ENCODE results near the gene CNTN5. TPM values are rescaled to one million over a fixed set of nuclear protein-coding genes. Genes with fewer than 3 reads are reported as not detected.

Gene CNTN5
- total RNA-seq, 1 donor from 2014 or later: 17.7 TPM

GRCh38 chr11:99327066-99327465 is 306.3 kb downstream of the CNTN5 start:
- no peaks in the 10 kb centered on the region for H3K27me3 Mint-ChIP-seq (ENCODE audit: low read depth)
- H3K9me3 Mint-ChIP-seq: no peaks in the 10 kb centered on the region
- no peak overlapping the region for H3K27ac Mint-ChIP-seq
- TF ChIP-seq CTCF (IDR thresholded peaks at IDR 0.05; ENCODE audit: unreplicated experiment): no peak
- H3K36me3 Mint-ChIP-seq: no peaks in the 10 kb centered on the region
- DNase-seq (ENCODE audit: low spot score in 2 of 2, unreplicated experiment in 2 of 2): no peak
- no peaks in the 10 kb centered on the region for H3K4me1 Mint-ChIP-seq
- no peak overlapping the region for H3K4me3 Mint-ChIP-seq

- Mint-ChIP-seq H3K27ac (no peak overlapping the region), H3K4me3 (no peak overlapping the region), H3K36me3 (no peaks in the 10 kb centered on the region), H3K4me1 (no peaks in the 10 kb centered on the region), H3K9me3 (no peaks in the 10 kb centered on the region), H3K27me3 (ENCODE audit: low read depth) (no peaks in the 10 kb centered on the region)
- DNase-seq (ENCODE audit: low spot score in 2 of 2, unreplicated experiment in 2 of 2): no peak
- TF ChIP-seq CTCF (IDR thresholded peaks at IDR 0.05; ENCODE audit: unreplicated experiment): no peak
Measured at GRCh38 chr11:99327527-99327926, 306.8 kb downstream of the CNTN5 start.

DNA sequence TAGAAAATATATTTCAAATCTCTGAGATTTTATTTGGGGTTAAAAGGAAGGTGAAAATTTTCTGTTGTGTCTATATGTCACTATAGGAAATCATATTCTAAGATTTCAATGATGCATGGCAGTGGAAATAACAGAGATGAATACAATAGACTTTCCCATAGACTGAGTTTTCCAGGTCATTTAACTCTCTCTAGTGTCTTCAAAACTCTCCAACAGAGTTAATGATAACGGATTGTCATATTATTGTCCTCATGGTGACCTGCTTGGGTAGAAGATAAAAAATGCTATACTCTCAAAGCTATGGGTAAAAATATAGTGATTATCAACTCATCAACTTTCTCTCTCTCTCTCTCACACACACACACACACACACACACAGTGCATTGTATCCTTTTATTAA is 312.9 kb downstream of the CNTN5 start:
- Mint-ChIP-seq H3K27ac (no peak overlapping the region), H3K36me3 (no peaks in the 10 kb centered on the region), H3K4me3 (no peak overlapping the region)

DNA sequence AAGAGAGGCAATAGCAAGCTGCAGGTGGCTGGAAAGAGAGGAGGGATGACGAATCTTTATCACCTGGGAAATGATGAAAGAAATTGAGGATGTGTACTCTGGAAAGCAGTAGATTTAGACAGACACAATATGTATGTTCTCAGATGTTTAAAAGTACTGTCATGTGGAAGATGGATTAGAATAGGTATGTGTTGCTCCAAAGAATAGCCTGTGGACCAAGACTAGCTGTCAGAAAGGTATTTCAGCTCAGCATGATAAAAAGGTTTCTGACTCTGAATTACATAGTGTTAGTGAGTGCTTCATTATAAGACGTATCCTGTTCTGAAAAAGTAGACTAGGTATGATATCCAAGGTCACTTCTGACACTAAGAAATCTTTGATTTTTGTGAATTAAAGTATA is 322.4 kb downstream of the CNTN5 start:
- Mint-ChIP-seq H3K9me3 (peaks cover 9% of the 10 kb centered on the region), H3K27ac (no peak overlapping the region), H3K36me3 (peaks cover 2% of the 10 kb centered on the region), H3K4me3 (no peak overlapping the region), H3K4me1 (peaks cover 9% of the 10 kb centered on the region), H3K27me3 (ENCODE audit: low read depth) (no peaks in the 10 kb centered on the region)
- TF ChIP-seq CTCF (IDR thresholded peaks at IDR 0.05; ENCODE audit: unreplicated experiment): no peak
- no peak for DNase-seq (ENCODE audit: low spot score in 2 of 2, unreplicated experiment in 2 of 2)

More for the DNA sequence above, 312.9 kb downstream of the CNTN5 start:
- no peaks in the 10 kb centered on the region for H3K27me3 Mint-ChIP-seq (ENCODE audit: low read depth)
- H3K4me1 Mint-ChIP-seq: peaks cover 2% of the 10 kb centered on the region
- no peak for TF ChIP-seq CTCF (IDR thresholded peaks at IDR 0.05; ENCODE audit: unreplicated experiment)
- no peak for DNase-seq (ENCODE audit: low spot score in 2 of 2, unreplicated experiment in 2 of 2)
- H3K9me3 Mint-ChIP-seq: no peaks in the 10 kb centered on the region

DNA sequence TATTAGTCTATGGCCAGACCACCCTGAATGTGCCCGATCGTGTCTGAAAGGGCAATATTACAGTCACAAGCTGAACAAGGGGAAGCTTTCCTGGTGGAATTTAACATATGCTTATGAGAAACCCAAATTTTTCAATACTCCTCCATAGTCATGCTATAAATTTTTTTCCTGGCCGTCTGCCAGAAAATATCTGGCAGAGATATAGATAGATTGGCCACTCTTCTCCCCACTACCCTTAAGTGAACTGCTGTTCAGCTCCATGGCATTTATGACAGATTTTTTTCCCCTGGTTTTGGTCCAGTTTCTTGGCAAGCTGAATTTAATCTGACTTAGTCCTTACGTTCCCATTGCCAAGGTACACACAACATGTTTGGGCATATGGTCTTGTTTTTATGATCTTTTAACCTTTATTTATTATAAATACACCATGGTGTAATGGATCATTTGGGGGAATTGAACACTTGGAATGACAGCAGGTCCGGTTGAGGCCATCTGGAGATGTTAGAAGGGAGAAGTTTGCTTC is 328.5 kb downstream of the CNTN5 start:
- Mint-ChIP-seq H3K27me3 (ENCODE audit: low read depth) (no peaks in the 10 kb centered on the region), H3K9me3 (peaks cover 9% of the 10 kb centered on the region), H3K4me1 (peaks cover 22% of the 10 kb centered on the region), H3K4me3 (no peak overlapping the region), H3K36me3 (no peaks in the 10 kb centered on the region), H3K27ac (no peak overlapping the region)
- TF ChIP-seq CTCF (IDR thresholded peaks at IDR 0.05; ENCODE audit: unreplicated experiment): no peak
- DNase-seq (ENCODE audit: low spot score in 2 of 2, unreplicated experiment in 2 of 2): no peak

DNA sequence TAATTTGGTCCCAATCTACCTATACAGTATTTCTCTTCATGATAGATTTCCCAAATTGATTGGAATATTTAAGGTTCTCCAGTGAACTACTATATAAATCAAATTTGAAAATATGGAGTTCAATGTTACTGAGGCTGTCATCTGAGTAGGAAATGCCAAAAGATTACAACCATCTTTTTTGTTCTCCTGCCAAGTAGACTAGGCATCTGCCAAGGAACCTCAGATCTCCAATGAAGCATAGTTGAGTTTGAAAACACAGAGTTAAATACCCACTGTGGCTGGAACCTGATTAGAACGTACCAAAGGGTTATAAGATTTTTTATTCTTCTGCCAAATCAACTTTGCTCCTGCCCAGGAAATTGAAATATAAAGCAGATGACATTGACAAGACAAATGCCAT is 330.9 kb downstream of the CNTN5 start:
- Mint-ChIP-seq H3K4me1 (peaks cover 25% of the 10 kb centered on the region), H3K36me3 (no peaks in the 10 kb centered on the region), H3K27ac (no peak overlapping the region), H3K4me3 (no peak overlapping the region), H3K9me3 (peaks cover 5% of the 10 kb centered on the region), H3K27me3 (ENCODE audit: low read depth) (no peaks in the 10 kb centered on the region)
- no peak for TF ChIP-seq CTCF (IDR thresholded peaks at IDR 0.05; ENCODE audit: unreplicated experiment)
- DNase-seq (ENCODE audit: low spot score in 2 of 2, unreplicated experiment in 2 of 2): no peak
